Stimulated activated CD4-positive, alpha-beta T cell treated with anti-CD3 and anti-CD28 coated beads, Interleukin-4, amount 100 ng/mL, for 24 hours (primary cell): ENCODE measurements around the gene ULBP2.
"Not testable (repeated sequence)": the region's sequence is repeated elsewhere in the genome, so short reads cannot be mapped to it uniquely, and the experiment has no call there.

Experiments used
- DNase-seq: peaks from one replicate; pipeline ENCODE4 v3.0.0-alpha.2; 2020

ULBP2 gene, protein sequence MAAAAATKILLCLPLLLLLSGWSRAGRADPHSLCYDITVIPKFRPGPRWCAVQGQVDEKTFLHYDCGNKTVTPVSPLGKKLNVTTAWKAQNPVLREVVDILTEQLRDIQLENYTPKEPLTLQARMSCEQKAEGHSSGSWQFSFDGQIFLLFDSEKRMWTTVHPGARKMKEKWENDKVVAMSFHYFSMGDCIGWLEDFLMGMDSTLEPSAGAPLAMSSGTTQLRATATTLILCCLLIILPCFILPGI

DNA sequence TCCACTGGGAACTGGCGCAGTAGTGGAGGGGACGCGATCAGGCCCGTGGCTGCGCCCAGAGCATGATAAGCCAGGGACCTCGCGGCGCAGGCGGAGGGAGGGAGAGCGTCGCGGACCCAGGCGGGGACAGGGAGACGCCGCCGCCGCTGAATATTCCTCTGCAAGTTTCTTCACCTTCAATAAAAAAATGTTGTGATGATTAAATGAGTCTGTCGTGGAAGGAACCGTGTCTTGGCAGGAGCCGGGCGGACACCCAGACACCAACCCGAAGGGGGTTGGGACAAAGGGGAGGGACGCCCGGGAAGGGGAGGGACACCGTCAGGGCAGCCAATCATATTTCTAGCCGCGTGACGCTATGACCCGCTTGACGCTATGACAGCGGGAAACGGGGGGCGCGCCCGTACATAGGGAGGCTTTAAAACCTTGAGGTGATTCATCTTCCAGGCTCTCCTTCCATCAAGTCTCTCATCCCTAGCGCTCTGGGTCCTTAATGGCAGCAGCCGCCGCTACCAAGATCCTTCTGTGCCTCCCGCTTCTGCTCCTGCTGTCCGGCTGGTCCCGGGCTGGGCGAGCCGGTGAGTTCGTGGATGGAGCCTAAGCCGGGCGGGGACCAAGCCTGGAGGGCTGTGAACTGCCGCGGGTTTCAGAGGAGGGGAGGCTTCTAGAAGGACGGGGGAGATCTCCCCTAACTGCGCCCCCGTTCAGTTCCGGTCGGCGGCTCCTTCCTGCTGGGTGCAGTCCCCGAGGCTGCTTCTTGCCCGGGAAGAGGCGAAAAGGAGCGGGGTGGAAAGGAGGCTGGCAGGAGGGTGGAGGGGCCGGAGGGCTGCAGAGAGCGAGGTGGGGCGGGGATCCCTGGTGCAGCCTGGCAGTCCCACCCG is at the start of gene ULBP2:
TSS of gene ULBP2 (plus strand) at position 432 of the 878 bp plus-strand sequence. CDS start at position 491, 59 bp downstream.
- peak; percentile 85 for DNase-seq

DNA sequence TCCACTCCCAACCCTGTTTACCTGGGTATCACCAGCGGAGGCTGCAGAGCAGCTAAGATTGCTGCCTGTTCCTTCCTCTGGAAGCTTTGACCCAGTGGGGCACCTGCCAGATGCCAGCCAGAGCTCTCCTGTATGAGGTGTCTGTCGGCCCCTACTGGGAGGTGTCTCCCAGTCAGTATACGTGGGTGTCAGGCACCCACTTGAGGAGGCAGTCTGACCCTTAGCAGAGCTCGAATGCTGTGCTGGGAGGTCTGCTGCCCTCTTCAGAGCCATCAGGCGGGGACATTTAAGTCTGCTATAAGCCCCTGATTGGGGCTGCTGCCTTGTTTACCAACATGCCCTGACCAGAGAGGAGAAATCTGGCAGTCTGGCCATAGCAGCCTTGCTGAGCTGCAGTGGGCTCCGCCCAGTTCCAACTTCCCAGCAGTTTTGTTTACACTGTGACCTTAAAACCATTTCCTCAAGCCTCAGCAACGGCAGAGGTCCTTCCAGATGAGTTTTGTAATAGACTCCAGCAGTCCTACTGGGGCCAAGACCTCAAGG is 46.7 kb upstream of the ULBP2 start:
- no peak for DNase-seq

GRCh38 chr6:149895833-149896271 is 46.0 kb upstream of the ULBP2 start:
- peak; percentile 33 for DNase-seq

GRCh38 chr6:149896491-149896890 is 45.3 kb upstream of the ULBP2 start:
- DNase-seq = no peak

DNA sequence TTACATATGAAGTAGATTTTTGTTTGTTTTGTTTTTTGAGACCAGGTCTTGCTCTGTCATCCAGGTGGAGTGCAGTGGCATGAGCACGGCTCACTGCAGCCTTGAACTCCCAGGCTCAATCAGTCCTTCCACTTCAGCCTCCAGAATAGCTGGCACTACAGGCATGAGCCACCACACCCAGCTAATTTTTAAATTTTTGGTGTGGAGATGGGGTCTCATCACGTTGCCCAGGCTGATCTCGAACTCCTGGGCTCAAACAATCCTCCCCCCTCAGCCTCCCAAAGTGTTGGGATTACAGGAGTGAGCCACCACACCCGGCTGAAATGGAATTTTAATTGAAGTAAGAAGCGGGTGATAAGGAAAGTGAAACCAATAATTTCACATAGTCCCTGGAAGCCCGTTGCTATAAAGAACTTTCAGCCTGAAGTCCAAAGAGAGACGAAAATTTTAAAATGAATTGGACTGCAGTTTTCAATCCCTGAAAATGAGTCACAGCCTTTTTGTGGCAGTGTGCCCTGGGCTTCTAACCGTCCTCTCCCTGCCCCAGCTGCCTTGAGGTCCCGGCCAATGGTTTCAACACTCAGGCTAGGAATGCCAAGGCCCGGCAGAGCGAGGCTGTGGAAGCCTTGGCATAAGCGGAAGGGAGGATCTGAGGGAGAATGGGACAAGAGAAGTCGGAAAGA is 44.7 kb upstream of the ULBP2 start:
- DNase-seq = no peak

DNA sequence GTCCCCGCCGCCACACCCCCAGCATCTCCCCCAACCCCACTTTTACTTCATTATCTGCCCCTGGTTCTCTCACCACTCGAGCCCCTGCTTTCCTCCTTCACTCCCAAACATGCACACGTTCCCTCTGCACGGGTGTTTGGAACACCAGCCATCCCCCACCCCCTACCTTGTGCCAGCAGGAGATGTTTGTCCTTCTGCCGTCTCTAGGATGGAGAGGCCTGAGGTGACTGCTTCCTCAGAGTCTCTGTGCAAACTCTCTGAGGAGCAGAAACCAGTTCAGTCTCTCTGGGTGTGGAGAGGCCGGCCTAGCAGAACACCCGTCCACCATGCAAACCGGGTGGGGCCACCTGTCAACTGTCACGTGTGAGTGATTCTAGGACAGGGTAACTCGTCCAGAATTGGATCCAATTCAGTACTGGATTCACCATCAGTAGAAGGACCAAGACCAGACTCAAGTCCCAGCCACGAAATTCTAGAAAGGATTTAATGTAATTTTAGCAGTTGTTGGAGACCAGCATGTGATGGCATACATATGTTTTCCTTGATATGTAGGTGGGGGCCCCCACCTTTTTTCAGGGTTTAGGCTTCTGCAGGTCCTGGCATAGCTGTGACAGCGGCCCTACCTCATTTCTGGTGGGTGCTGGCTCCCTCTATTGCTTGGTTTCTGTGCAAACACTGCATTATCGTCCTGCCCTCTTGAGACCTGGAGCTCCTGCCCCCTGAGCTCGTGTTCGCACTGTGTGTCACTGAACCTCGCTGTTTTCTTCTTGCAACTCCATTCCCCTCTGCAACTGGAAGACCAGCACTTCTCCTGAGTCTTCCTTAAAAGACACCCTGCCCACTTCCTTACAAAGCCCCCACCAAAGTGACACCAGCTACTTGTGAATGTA is 43.7 kb upstream of the ULBP2 start, which contains the start of gene RAET1E:
TSS of gene RAET1E (minus strand) at position 259 of the 890 bp plus-strand sequence. CDS start 7,212 bp downstream, outside the sequence.
- DNase-seq = no peak

DNA sequence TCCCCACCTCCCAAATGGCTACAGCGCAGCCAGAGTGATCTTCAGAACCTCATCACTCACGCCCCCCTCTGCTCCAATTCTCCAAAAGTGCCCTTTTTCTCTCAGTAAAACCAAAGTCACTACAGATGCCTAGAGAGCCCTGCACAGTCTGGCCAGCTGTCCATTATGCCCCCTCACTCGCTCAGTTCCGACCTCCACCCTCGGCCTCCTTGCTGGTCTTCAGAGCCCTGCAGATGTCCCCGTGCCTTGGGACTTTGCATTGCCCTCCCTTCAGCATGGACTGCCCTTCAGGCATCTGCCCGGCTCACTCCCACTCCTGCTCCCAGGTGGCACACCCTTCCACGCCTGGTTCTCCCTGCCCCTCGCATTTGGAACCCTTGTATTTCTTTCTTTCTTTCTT is 42.8 kb upstream of the ULBP2 start:
- DNase-seq = no peak

DNA sequence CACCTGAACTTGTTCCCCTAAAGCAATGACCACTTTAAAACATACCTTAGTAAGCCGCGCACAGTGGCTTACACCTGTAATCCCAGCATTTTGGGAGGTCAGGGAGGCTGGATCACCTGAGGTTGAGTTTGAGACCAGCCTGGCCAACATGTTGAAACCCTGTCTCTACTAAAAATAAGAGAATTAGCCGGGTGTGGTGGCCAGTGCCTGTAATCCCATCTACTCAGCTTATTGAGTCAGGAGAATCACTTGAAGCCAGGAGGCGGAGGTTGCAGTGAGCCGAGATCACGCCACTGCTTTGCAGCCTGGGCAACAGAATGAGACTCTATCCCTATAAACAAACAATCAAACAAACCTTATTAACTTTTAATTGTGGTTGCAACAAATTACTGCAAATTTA is 42.3 kb upstream of the ULBP2 start:
- no peak for DNase-seq

DNA sequence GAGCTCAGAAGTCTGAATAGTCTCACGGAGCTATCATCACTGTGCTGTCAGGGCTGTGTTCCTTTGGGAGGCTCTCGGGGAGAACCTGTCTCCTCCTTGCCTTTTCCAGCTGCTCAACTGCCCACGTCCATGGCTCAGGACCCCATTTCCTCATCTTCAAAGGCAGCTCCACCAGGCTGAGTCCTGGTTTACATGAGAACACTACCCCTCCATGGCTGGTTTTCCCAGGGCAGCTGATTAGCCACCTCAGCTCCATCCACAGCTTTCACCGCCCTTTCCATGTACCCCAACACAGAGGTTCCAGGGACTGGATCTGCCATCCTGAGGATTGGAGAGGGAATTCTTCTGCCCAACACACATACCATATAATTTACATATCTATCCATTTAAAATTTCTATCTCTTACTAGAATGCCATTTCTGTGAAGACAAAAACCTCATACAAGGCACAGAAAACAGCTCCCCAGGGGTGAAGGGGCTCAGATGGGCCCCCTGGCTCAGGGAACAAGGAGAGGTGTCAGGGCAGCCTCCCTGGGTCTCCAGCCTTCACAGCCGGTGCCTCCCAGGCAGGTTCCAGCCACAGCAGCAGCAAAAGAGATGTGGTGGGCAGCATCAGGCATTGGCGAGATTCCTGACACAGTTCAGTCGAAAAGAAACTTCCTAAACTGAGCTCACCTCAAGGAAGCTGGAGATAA is 41.7 kb upstream of the ULBP2 start:
- no peak for DNase-seq

- DNase-seq = no peak
Observed at GRCh38 chr6:149900620-149901443, 41.0 kb upstream of the ULBP2 start.

DNA sequence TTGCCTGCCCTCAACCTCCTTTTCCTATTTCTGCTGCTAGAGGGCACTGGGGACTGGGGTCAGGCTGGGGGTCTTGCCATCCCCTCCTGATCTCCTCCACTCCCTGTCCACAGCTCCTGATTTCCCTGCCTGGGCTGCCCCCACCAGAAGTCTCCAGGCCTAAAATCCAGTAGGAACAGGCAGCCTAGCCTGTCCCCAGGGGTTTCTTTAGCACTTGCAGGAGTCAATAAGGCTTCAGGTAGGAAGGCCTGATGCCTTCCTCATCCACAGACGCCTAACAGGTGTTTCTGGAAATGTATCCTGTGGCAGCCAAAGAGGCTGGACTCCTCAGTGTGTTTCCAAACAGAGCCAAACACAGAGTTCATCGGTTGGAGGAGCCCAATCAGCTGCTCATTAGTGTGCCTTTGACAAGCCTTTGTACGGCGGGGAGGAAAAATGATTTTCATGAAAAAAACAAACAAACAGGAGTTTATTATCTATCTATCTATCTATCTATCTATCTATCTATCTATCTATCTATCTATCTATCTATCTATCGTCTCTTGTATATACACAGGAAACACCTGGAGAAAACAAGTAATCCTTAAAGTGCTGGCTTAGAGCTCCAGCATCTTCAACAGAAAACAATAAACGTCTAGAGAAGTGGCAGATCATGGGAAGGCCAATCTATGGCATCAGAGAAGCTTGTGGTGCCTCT is 40.2 kb upstream of the ULBP2 start:
- no peak for DNase-seq

DNA sequence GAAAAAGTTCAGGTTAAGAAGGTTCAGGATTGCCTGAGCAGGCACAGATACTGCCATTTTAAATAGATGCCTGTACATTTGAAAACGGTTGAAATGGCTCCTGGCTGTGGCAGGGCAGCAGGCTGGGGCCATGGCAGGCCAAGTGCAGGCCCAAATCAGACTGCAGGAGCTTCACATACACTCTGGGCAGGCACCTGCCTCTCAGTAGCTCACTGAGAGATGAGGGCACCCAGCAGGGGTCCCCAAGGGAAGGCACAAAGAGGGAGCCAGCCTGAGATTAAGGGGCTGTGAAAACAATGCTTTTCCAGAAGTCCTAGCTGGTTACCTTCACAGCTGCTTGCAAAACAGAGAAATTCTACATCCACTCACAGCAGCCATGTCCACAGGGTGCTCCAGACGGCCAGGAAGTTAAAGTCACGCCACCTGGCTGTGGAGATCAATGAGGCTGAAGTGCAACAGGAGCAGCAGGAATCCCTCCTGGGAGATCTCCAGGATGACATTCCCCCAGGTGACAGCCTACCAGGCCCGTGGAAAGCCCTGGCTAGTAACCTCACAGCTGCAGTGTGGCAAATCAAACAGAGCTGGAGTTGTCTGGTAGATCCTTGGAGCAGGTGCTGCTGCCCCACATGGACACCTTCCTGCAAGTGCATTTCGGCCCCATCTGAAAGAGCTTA is 37.7 kb upstream of the ULBP2 start:
- DNase-seq = no peak

DNA sequence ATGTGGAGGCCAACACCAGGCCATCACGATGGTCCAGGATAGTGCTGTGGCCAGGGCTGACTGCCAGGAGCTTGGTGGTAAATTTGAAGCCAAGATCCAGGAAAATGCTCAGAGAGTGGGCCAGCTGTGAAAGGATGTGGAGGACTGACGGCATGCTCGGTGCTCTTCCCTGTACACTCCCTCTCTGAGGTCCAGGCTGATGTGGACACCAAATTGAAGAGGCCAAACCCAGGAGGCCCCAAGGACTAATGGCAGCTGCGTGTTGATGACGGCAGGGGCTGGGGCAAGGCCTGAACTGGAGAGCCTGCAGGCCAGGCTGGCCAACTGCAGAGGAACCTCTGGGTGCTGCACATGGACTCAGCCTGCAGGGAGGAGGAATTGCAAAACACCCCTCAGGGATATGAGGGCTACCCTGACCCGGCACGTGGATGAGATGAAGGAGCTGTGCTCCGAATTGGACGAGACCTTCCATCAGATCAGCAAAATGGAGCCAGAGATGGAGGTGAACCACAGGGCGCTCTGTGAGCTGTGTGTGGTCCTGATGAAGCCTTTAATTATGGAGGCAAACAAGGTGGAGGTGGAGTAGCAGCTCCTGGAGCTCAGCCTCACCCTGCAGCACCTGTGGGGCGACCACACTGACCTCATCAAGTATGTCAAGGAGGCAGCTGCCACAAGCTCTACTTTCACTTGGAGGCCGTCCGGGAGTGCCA is 37.0 kb upstream of the ULBP2 start:
- DNase-seq = no peak

DNA sequence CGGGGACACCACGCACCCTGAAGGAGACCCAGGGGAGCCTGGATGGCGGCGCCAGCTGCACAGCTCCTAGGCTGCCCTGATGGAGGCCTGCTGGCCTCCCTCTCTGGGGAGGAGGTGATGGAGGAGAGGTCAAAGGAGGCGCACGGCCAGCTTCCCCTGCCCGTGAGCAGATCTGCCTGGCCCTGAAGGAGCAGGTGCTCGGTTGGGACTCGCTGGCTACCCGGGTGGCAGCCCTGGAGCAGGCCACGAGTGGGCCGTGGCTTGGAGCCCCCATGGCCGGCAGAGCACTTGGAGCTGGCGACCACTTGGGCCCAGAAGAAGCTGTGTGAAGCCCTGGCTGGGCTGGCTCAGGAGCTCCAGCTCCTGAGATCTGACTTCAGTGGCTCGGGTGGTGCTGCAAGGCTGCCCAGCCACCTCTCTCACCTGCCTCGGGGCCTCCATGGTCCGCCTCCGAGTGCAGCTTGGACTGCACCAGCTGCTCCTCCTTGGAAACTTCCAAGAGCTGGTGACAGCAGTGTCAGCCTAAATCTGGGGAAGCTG is 36.4 kb upstream of the ULBP2 start:
- DNase-seq = no peak

DNA sequence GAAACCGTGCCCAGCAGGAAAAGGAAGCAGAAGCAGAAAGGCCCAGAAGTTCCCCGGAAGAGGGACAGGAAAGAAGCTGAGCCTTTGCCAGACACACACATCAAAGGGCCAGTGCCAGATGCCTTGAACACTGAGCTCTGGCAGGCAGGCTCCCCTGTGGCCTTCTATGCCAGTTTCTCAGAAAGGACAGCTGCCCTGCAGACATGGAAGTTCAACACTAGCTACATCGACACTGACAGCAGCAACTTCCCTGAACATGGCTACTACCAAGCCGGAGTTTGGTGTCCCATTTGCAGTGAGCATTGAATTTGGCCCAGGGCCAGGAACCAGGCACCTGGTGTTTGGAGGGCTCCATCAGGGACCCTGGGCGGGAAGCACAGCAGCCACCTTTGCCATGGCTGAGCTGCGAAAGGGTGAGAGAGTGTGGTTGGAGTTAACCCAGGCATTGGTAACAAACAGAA is 35.9 kb upstream of the ULBP2 start:
- no peak for DNase-seq

DNA sequence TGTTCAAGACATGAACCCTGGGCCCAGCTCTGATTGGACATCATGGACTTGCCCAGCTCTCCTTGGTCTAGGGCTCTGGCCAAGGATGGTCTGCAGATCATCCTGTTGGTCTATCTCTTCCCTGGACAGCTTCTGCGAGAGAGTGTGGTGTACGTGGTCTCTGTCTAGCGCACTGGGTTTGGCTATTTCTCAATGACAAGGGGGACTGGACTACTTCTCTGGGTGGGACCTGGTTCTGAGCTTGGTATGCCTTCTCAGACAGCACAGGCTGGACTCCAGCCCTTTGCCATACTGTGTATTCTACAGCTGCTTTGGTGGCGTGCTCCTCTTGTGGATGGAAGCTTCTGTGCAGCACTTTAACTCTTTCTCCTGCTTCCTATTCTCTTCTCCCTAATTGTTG is 35.4 kb upstream of the ULBP2 start:
- DNase-seq = no peak

GRCh38 chr6:149907317-149907716 is 34.5 kb upstream of the ULBP2 start:
- no peak for DNase-seq

DNA sequence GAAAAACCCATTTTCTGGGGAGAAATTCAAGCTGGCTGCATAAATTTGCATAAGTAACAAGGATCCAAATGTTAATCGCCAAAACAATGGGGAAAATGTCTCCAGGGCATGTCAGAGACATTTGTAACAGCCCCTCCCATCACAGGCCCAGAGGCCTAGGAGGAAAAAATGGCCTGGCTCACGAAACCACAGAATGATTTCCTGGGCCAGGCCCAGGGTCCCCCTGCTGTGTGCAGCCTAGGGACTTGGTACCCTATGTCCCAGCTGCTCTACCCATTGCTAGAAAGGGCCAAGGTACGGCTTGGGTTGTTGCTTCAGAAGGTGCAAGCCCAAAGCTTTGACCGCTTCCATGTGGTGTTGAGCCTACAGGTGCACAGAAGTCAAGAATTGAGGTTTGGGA is 33.3 kb upstream of the ULBP2 start:
- not testable (repeated sequence) for DNase-seq
